Thyroid gland (tissue), 4 donors: Measurements from ENCODE around the gene CNTN5. TPM values are rescaled to one million over a fixed set of nuclear protein-coding genes. Genes with fewer than 3 reads are reported as not detected.

Experiments used
- DNase-seq, 2 donors: peaks; one replicate each; pipeline ENCODE4 v3.0.0-alpha.2; 2019
- H3K27ac ChIP-seq, 3 donors: fragments of 200-600 bp; sonication (generic); 1 replicate in 2 of 3; 2 replicates in 1 of 3; pipeline ENCODE4 v1.5.1; 2016 to 2019; ENCODE audit warnings: mild to moderate bottlenecking in 1 of 3, moderate library complexity in 1 of 3
- H3K27me3 ChIP-seq: fragments of 200-600 bp; sonication (generic); one replicate; pipeline ENCODE4 v1.5.1; 2019
- H3K36me3 ChIP-seq, 2 donors: fragments of 200-600 bp; sonication (generic); one replicate each; pipeline ENCODE4 v1.5.1; 2016 to 2019
- H3K4me1 ChIP-seq, 2 donors: fragments of 200-600 bp; sonication (generic); one replicate each; pipeline ENCODE4 v1.5.1; 2017 to 2019
- H3K4me3 ChIP-seq, 3 donors: fragments of 200-600 bp; sonication (generic); replicated peaks in 1 of 3; 1 replicate in 2 of 3; 2 replicates in 1 of 3; pipeline ENCODE4 v1.5.1; 2016; ENCODE audit warnings: mild to moderate bottlenecking in 1 of 3
- H3K9me3 ChIP-seq: fragments of 200-600 bp; sonication (generic); one replicate; pipeline ENCODE4 v1.5.1; 2017
- CTCF ChIP-seq, 6 experiments: fragments of 200-600 bp in 3 of 6; fragments of 450-650 bp in 3 of 6; sonication (generic) in 3 of 6; IDR thresholded peaks; one replicate each; pipeline ENCODE4 v1.5.1; 2016 to 2019; ENCODE audit warnings: antibody characterized with exemption in 6 of 6, mild to moderate bottlenecking in 2 of 6, inconsistent platforms in 1 of 6, moderate library complexity in 1 of 6
- POLR2A ChIP-seq, 2 donors: fragments of 450-650 bp; IDR thresholded peaks; one replicate each; pipeline ENCODE4 v1.6.1; 2017; ENCODE audit warnings: antibody characterized with exemption in 2 of 2, mild to moderate bottlenecking in 2 of 2, moderate library complexity in 1 of 2
- WGBS, 2 donors: methylation state at CpG; one replicate each; pipeline ENCODE4 v1.1.5; 2017; 5-methylcytosine and 5-hydroxymethylcytosine counted together
- intact Hi-C: fragments of 100-400 bp; cut with DNase I; formaldehyde crosslinking; loops from one replicate; pipeline ENCODE4 v1.15.1; 2023
- total RNA-seq, 4 donors: library from RNA; depleted of rRNA; stranded (reverse); fragments of >200 nt; gene quantifications; one replicate each; pipeline ENCODE4 v1.2.3, GENCODE V29; 2016

CNTN5 gene
- total RNA-seq, 4 donors from 2014 or later: 1.9 to 14.3 (median 12.0) TPM

GRCh38 chr11:99446400-99446799 lies 425.7 kb downstream of the CNTN5 start:
- H3K9me3 ChIP-seq: no peaks in the 10 kb centered on the region
- intact Hi-C loops: no loop called here
- no peak overlapping the region for H3K4me3 ChIP-seq
- no peaks in the 10 kb centered on the region for H3K27me3 ChIP-seq
- no peak for TF ChIP-seq CTCF (IDR thresholded peaks at IDR 0.05)
- TF ChIP-seq POLR2A (IDR thresholded peaks at IDR 0.05): no peak
- no peaks in the 10 kb centered on the region for H3K4me1 ChIP-seq
- no peak for DNase-seq
- 87 to 97% methylated on average over 1 of the region's 1 CpG for WGBS, 2 donors
- no peaks in the 10 kb centered on the region for H3K36me3 ChIP-seq
- no peak overlapping the region for H3K27ac ChIP-seq

- Histone ChIP-seq H3K36me3 (no peaks in the 10 kb centered on the region), H3K27me3 (no peaks in the 10 kb centered on the region), H3K4me1 (no peaks in the 10 kb centered on the region), H3K27ac (no peak overlapping the region), H3K9me3 (no peaks in the 10 kb centered on the region), H3K4me3 (no peak overlapping the region)
- DNase-seq: no peak
- intact Hi-C loops: no loop called here
- TF ChIP-seq CTCF (IDR thresholded peaks at IDR 0.05) (no peak), POLR2A (IDR thresholded peaks at IDR 0.05) (no peak)
These were observed 428.6 kb downstream of the CNTN5 start for GRCh38 chr11:99449345-99449744.

GRCh38 chr11:99452075-99452474 lies 431.3 kb downstream of the CNTN5 start:
- Histone ChIP-seq H3K27ac (no peak overlapping the region), H3K9me3 (no peaks in the 10 kb centered on the region), H3K36me3 (no peaks in the 10 kb centered on the region), H3K4me3 (no peak overlapping the region), H3K27me3 (no peaks in the 10 kb centered on the region), H3K4me1 (no peaks in the 10 kb centered on the region)
- WGBS, 2 donors: 89 to 93% methylated on average over 5 of the region's 5 CpGs
- DNase-seq: no peak
- intact Hi-C loops: no loop called here
- TF ChIP-seq CTCF (IDR thresholded peaks at IDR 0.05): no peak
- no peak for TF ChIP-seq POLR2A (IDR thresholded peaks at IDR 0.05)

GRCh38 chr11:99461913-99462312 lies 441.2 kb downstream of the CNTN5 start:
- Histone ChIP-seq H3K4me3 (no peak overlapping the region), H3K27ac (no peak overlapping the region), H3K9me3 (no peaks in the 10 kb centered on the region), H3K36me3 (no peaks in the 10 kb centered on the region), H3K4me1 (no peaks in the 10 kb centered on the region), H3K27me3 (no peaks in the 10 kb centered on the region)
- intact Hi-C loops: no loop called here
- no peak for TF ChIP-seq CTCF (IDR thresholded peaks at IDR 0.05)
- TF ChIP-seq POLR2A (IDR thresholded peaks at IDR 0.05): no peak
- DNase-seq: no peak
- 94 to 98% methylated on average over 1 of the region's 1 CpG for WGBS, 2 donors

GRCh38 chr11:99464985-99465384 lies 444.2 kb downstream of the CNTN5 start:
- Histone ChIP-seq H3K9me3 (no peaks in the 10 kb centered on the region), H3K36me3 (no peaks in the 10 kb centered on the region), H3K4me1 (no peaks in the 10 kb centered on the region), H3K27ac (no peak overlapping the region), H3K4me3 (no peak overlapping the region), H3K27me3 (no peaks in the 10 kb centered on the region)
- intact Hi-C loops: no loop called here
- TF ChIP-seq CTCF (IDR thresholded peaks at IDR 0.05): no peak
- TF ChIP-seq POLR2A (IDR thresholded peaks at IDR 0.05): no peak
- WGBS, 2 donors: 79 to 82% methylated on average over 2 of the region's 2 CpGs
- DNase-seq: no peak
